OCI-LY1 (cell line): Measurements from ENCODE around the gene TPST1.

Source experiments
- H2AFZ ChIP-seq: fragments of 200-600 bp; sonication (generic), shearing (Covaris generic); 2 replicates; pipeline ENCODE4 v1.6.0; 2014; ENCODE audit warnings: antibody characterized with exemption, mild to moderate bottlenecking, low read length
- H3F3A ChIP-seq: fragments of 200-600 bp; sonication (generic), shearing (Covaris generic); 2 replicates; pipeline ENCODE4 v1.6.0; 2014; ENCODE audit warnings: mild to moderate bottlenecking, antibody characterized with exemption, low read length, moderate library complexity; ENCODE audit not compliant: insufficient read depth
- H3K27ac ChIP-seq: fragments of 200-600 bp; sonication (generic); 2 replicates; pipeline ENCODE4 v1.5.1; 2014; ENCODE audit warnings: low read length, mixed run types, mild to moderate bottlenecking, low read depth; ENCODE audit not compliant: poor library complexity, severe bottlenecking
- H3K27me3 ChIP-seq: fragments of 200-600 bp; sonication (generic); 2 replicates; pipeline ENCODE4 v1.6.0; 2014; ENCODE audit warnings: antibody characterized with exemption, mild to moderate bottlenecking, low read length, moderate library complexity; ENCODE audit not compliant: insufficient read depth
- H3K36me3 ChIP-seq: fragments of 200-600 bp; sonication (generic); 2 replicates; pipeline ENCODE4 v1.6.1; 2014; ENCODE audit warnings: mild to moderate bottlenecking, antibody characterized with exemption, low read length, moderate library complexity, mixed read lengths; ENCODE audit not compliant: insufficient read depth
- H3K4me1 ChIP-seq: fragments of 200-600 bp; sonication (generic); 2 replicates; pipeline ENCODE4 v1.5.1; 2014; ENCODE audit warnings: mild to moderate bottlenecking, low read length, moderate library complexity; ENCODE audit not compliant: insufficient read depth, severe bottlenecking
- H3K4me2 ChIP-seq: fragments of 200-600 bp; sonication (generic), shearing (Covaris generic); 2 replicates; pipeline ENCODE4 v1.6.1; 2014; ENCODE audit warnings: low read length
- H3K4me3 ChIP-seq: fragments of 200-600 bp; sonication (generic); 2 replicates; pipeline ENCODE4 v1.5.1; 2014; ENCODE audit warnings: low read length, low read depth, mild to moderate bottlenecking, mixed read lengths; ENCODE audit not compliant: poor library complexity, severe bottlenecking
- H3K79me2 ChIP-seq: fragments of 200-600 bp; shearing (Covaris generic); 2 replicates; pipeline ENCODE4 v1.6.1; 2016; ENCODE audit warnings: mixed run types, low read length, mixed read lengths; ENCODE audit not compliant: insufficient read depth
- H3K9ac ChIP-seq: fragments of 200-600 bp; sonication (generic), shearing (Covaris generic); 2 replicates; pipeline ENCODE4 v1.6.1; 2014; ENCODE audit warnings: mild to moderate bottlenecking, low read length, mixed read lengths
- H3K9me2 ChIP-seq: fragments of 200-600 bp; sonication (generic), shearing (Covaris generic); 2 replicates; pipeline ENCODE4 v1.6.1; 2014; ENCODE audit warnings: low read depth, mild to moderate bottlenecking, low read length, mixed read lengths
- H3K9me3 ChIP-seq: fragments of 200-600 bp; shearing (Covaris generic); 2 replicates; pipeline ENCODE4 v1.6.1; 2014; ENCODE audit warnings: low read length, mixed read lengths
- H4K20me1 ChIP-seq: fragments of 200-600 bp; sonication (generic), shearing (Covaris generic); 2 replicates; pipeline ENCODE4 v1.6.0; 2016; ENCODE audit warnings: mild to moderate bottlenecking, low read length; ENCODE audit not compliant: insufficient read depth
- EZH2 ChIP-seq: fragments of 200-600 bp; sonication (generic), shearing (Covaris generic); IDR thresholded peaks from 2 replicates; pipeline ENCODE4 v1.8.0; 2017; ENCODE audit warnings: borderline replicate concordance, mixed run types, mild to moderate bottlenecking, antibody characterized with exemption, low read length, moderate library complexity, mixed read lengths
- TF ChIP-seq, protein P1 (sequence below): fragments of 200-600 bp; sonication (generic), shearing (Covaris generic); IDR thresholded peaks from 2 replicates; pipeline ENCODE4 v1.5.1; 2017; ENCODE audit warnings: mild to moderate bottlenecking, antibody characterized with exemption, low read length, moderate library complexity, mixed read lengths

TPST1 gene

DNA sequence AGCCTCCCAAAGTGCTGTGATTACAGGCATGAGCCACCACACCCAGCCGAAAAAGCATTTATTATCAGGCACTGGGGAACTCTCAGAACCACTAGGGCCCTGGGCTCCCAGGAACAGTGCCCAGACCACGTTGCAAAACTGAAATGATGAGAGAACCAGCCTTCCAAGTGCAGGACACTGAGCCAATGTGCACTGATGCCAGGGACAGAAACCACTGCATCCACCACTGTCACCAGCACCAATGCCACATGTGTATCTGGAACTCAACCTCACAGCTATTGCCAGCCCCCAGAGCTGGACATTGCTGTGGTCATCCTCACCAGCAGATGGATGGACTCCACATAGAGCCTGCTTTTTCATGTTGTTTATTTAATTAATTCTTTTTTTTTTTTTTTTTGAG lies 28.2 kb upstream of the TPST1 start:
- Histone ChIP-seq H3K9me2 (no peaks in the 10 kb centered on the region), H2AFZ (no peak overlapping the region), H3K4me3 (no peak overlapping the region), H3K36me3 (no peaks in the 10 kb centered on the region), H3K9me3 (no peaks in the 10 kb centered on the region), H3K9ac (no peak overlapping the region), H3K27ac (no peak overlapping the region), H3K79me2 (no peaks in the 10 kb centered on the region), H4K20me1 (no peaks in the 10 kb centered on the region), H3K27me3 (no peaks in the 10 kb centered on the region), H3F3A (no peaks in the 10 kb centered on the region), H3K4me1 (no peaks in the 10 kb centered on the region), H3K4me2 (no peak overlapping the region)
- TF ChIP-seq, protein P1, sequence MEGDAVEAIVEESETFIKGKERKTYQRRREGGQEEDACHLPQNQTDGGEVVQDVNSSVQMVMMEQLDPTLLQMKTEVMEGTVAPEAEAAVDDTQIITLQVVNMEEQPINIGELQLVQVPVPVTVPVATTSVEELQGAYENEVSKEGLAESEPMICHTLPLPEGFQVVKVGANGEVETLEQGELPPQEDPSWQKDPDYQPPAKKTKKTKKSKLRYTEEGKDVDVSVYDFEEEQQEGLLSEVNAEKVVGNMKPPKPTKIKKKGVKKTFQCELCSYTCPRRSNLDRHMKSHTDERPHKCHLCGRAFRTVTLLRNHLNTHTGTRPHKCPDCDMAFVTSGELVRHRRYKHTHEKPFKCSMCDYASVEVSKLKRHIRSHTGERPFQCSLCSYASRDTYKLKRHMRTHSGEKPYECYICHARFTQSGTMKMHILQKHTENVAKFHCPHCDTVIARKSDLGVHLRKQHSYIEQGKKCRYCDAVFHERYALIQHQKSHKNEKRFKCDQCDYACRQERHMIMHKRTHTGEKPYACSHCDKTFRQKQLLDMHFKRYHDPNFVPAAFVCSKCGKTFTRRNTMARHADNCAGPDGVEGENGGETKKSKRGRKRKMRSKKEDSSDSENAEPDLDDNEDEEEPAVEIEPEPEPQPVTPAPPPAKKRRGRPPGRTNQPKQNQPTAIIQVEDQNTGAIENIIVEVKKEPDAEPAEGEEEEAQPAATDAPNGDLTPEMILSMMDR, result no peak
- TF ChIP-seq EZH2, result no peak

- H3K4me3 ChIP-seq, result no peak overlapping the region
- no peak overlapping the region for H3K9ac ChIP-seq
- H4K20me1 ChIP-seq, result no peaks in the 10 kb centered on the region
- no peaks in the 10 kb centered on the region for H3F3A ChIP-seq
- H3K79me2 ChIP-seq, result no peaks in the 10 kb centered on the region
- TF ChIP-seq, protein P1, result no peak
- TF ChIP-seq EZH2, result no peak
- no peaks in the 10 kb centered on the region for H3K9me2 ChIP-seq
- no peak overlapping the region for H3K4me2 ChIP-seq
- no peaks in the 10 kb centered on the region for H3K36me3 ChIP-seq
- no peak overlapping the region for H3K27ac ChIP-seq
- H3K27me3 ChIP-seq, result no peaks in the 10 kb centered on the region
- no peaks in the 10 kb centered on the region for H3K9me3 ChIP-seq
- no peak overlapping the region for H2AFZ ChIP-seq
- no peaks in the 10 kb centered on the region for H3K4me1 ChIP-seq
Observed at GRCh38 chr7:66178258-66178657, 26.9 kb upstream of the TPST1 start.

DNA sequence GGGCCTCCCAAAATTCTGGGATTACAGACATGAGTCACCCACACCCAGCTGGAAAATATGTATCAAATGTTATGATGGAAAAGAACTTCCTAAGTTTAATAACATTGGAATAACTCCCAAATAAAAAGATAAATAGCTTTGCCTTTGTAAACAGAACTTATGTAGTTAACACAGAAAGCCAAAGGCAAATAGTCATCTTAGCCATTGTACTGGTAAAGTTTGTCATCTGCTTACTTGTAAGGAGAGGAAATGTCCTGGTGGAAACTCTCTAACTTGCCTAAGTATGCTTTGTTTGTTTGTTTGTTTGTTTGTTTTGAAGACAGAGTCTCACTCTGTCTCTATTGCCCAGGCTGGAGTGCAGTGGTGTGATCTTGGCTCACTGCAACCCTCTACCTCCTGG lies 23.8 kb upstream of the TPST1 start:
- H3K27ac ChIP-seq, result no peak overlapping the region
- TF ChIP-seq, protein P1, result no peak
- TF ChIP-seq EZH2, result no peak
- H2AFZ ChIP-seq, result no peak overlapping the region
- no peaks in the 10 kb centered on the region for H3K79me2 ChIP-seq
- no peak overlapping the region for H3K9ac ChIP-seq
- H4K20me1 ChIP-seq, result no peaks in the 10 kb centered on the region
- H3K9me3 ChIP-seq, result no peaks in the 10 kb centered on the region
- no peaks in the 10 kb centered on the region; the same call in 1 of the 2 replicates for H3K27me3 ChIP-seq
- no peak overlapping the region for H3K4me3 ChIP-seq
- no peaks in the 10 kb centered on the region; the same call in 1 of the 2 replicates for H3K36me3 ChIP-seq
- no peaks in the 10 kb centered on the region for H3K9me2 ChIP-seq
- H3K4me1 ChIP-seq, result no peaks in the 10 kb centered on the region
- no peak overlapping the region for H3K4me2 ChIP-seq
- H3F3A ChIP-seq, result no peaks in the 10 kb centered on the region
